ENCODE results near the gene GOLM1.

The GOLM1 gene

GRCh38 chr9:86128235-86128822, 29.0 kb upstream of the GOLM1 start:
- ChIA-PET CTCF (interaction anchor here (1.0 to 1.4 kb wide), 2 partner anchors 11 to 75 kb away, joined by 3 to 5 read pairs; no protein-coding TSS in a partner anchor), POLR2A (no interaction called here)
- no peak for DNase-seq (ENCODE audit: extremely low spot score)
- no peak for TF ChIP-seq CTCF (IDR thresholded peaks at IDR 0.05; ENCODE audit: control extremely low read depth, extremely low read depth, low read depth, missing control alignments)

- ChIA-PET CTCF (interaction anchor here (1.0 to 1.4 kb wide), 2 partner anchors 12 to 76 kb away, joined by 3 to 5 read pairs; no protein-coding TSS in a partner anchor), POLR2A (no interaction called here)
- no peak for TF ChIP-seq CTCF (IDR thresholded peaks at IDR 0.05; ENCODE audit: control extremely low read depth, extremely low read depth, low read depth, missing control alignments)
- DNase-seq (ENCODE audit: extremely low spot score) = no peak
Observed at GRCh38 chr9:86126998-86127972, 27.9 kb upstream of the GOLM1 start.

GRCh38 chr9:86122311-86122710, 23.0 kb upstream of the GOLM1 start:
- DNase-seq (ENCODE audit: extremely low spot score) = no peak
- ChIA-PET CTCF (interaction anchor here (1.3 to 2.1 kb wide), 2 partner anchors 11 to 85 kb away, joined by 3 to 5 read pairs; no protein-coding TSS in a partner anchor), POLR2A (no interaction called here)
- TF ChIP-seq CTCF (IDR thresholded peaks at IDR 0.05; ENCODE audit: control extremely low read depth, extremely low read depth, low read depth, missing control alignments) = no peak

- DNase-seq (ENCODE audit: extremely low spot score) = no peak
- ChIA-PET POLR2A (no interaction called here), CTCF (no interaction called here)
- TF ChIP-seq CTCF (IDR thresholded peaks at IDR 0.05; ENCODE audit: control extremely low read depth, extremely low read depth, low read depth, missing control alignments) = no peak
Observed at GRCh38 chr9:86119457-86119856, 20.1 kb upstream of the GOLM1 start.

- TF ChIP-seq CTCF (IDR thresholded peaks at IDR 0.05; ENCODE audit: control extremely low read depth, extremely low read depth, low read depth, missing control alignments) = no peak
- no peak for DNase-seq (ENCODE audit: extremely low spot score)
- ChIA-PET POLR2A (no interaction called here), CTCF (no interaction called here)
Observed at GRCh38 chr9:86116425-86116824, 17.1 kb upstream of the GOLM1 start.

- POLR2A ChIA-PET = no interaction called here
Observed at GRCh38 chr9:86115886-86116285, 16.5 kb upstream of the GOLM1 start.

More at GRCh38 chr9:86115886-86116285, 16.5 kb upstream of the GOLM1 start:
- no peak for TF ChIP-seq CTCF (IDR thresholded peaks at IDR 0.05; ENCODE audit: control extremely low read depth, extremely low read depth, low read depth, missing control alignments)
- CTCF ChIA-PET = no interaction called here
- DNase-seq (ENCODE audit: extremely low spot score) = no peak

All from GM10248 (cell line).